GM19193 (cell line): Measurements from ENCODE around the gene PHRF1.

ENCODE experiments used
- POLR2A ChIP-seq: IDR thresholded peaks from 4 replicates; pipeline ENCODE4 v1.6.1; 2011; ENCODE audit not compliant: insufficient read depth, insufficient read length; ENCODE audit errors: extremely low read depth

The PHRF1 gene

GRCh38 chr11:653837-654236 lies 77.6 kb downstream of the PHRF1 start:
- no peak for TF ChIP-seq POLR2A

GRCh38 chr11:655036-655726 lies 78.9 kb downstream of the PHRF1 start:
- TF ChIP-seq POLR2A = no peak

- no peak for TF ChIP-seq POLR2A
These were observed 80.2 kb downstream of the PHRF1 start for GRCh38 chr11:656426-656825.

GRCh38 chr11:656866-657265 lies 80.6 kb downstream of the PHRF1 start:
- TF ChIP-seq POLR2A = no peak

- no peak for TF ChIP-seq POLR2A
These were observed 81.4 kb downstream of the PHRF1 start for GRCh38 chr11:657691-658126.

- TF ChIP-seq POLR2A = no peak
These were observed 83.3 kb downstream of the PHRF1 start for GRCh38 chr11:659532-660085.

GRCh38 chr11:660281-660680 lies 84.0 kb downstream of the PHRF1 start:
- TF ChIP-seq POLR2A = no peak

GRCh38 chr11:660681-661444 lies 84.6 kb downstream of the PHRF1 start:
- TF ChIP-seq POLR2A = no peak
